Measurements from ENCODE around the gene PLEKHD1. TPM values are rescaled to one million over a fixed set of nuclear protein-coding genes. Genes with fewer than 3 reads are reported as not detected.

PLEKHD1 gene
- total and polyA plus RNA-seq, 2 donors (not counting 1 experiment from before 2014, with no cell fraction given), result 0.12 TPM

DNA sequence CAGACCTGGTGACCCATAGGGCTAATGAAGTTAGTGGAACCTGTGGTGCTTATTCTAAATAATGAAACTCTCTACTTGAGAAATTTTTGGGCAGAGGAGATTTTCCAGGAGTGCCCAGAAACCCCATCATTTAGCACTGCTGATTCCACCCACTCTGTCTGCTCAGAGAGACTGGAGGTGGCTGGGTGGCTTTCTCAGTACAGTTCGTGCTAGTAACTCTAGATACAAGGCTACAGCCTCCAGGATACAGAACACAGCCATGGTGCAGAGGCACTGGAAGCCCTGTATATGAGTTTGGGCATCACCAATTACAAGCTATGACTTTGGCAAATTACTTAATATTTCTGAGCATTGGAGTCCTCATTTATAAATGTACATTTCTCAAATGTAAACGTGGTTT is 57.8 kb downstream of the PLEKHD1 start:
- DNase-seq (no peak), ATAC-seq (ENCODE audit: low read depth) (no peak)
- H2AFZ ChIP-seq (ENCODE audit: insufficient read depth, low read depth, low read length, poor library complexity, severe bottlenecking), result no peak overlapping the region
- H3K27ac ChIP-seq (ENCODE audit: low read length in 2 of 2), result no peak overlapping the region
- intact Hi-C loops (cut with micrococcal nuclease), result no loop called here
- ChIA-PET POLR2A (no interaction called here), CTCF (interaction anchor here (1.5 kb wide), 1 partner anchor 32 kb away, joined by 5 read pairs; the partner anchor contains the start of gene CCDC177)
- no peak overlapping the region for H3K9ac ChIP-seq (ENCODE audit: low read length)
- H3K4me1 ChIP-seq (ENCODE audit: control insufficient read depth in 2 of 2, insufficient read depth in 2 of 2, low read length in 2 of 2), result no peaks in the 10 kb centered on the region
- Mint-ChIP-seq H3K9me3 (ENCODE audit: insufficient read depth) (no peaks in the 10 kb centered on the region), H3K4me1 (no peaks in the 10 kb centered on the region), H3K27ac (no peak overlapping the region), H3K27me3 (peaks cover 52% of the 10 kb centered on the region), H3K4me3 (no peak overlapping the region)
- no peak for TF ChIP-seq EZH2 (IDR thresholded peaks at IDR 0.05; ENCODE audit: borderline replicate concordance, insufficient read depth, low read depth, low read length, poor library complexity, severe bottlenecking)
- TF ChIP-seq, protein P1, sequence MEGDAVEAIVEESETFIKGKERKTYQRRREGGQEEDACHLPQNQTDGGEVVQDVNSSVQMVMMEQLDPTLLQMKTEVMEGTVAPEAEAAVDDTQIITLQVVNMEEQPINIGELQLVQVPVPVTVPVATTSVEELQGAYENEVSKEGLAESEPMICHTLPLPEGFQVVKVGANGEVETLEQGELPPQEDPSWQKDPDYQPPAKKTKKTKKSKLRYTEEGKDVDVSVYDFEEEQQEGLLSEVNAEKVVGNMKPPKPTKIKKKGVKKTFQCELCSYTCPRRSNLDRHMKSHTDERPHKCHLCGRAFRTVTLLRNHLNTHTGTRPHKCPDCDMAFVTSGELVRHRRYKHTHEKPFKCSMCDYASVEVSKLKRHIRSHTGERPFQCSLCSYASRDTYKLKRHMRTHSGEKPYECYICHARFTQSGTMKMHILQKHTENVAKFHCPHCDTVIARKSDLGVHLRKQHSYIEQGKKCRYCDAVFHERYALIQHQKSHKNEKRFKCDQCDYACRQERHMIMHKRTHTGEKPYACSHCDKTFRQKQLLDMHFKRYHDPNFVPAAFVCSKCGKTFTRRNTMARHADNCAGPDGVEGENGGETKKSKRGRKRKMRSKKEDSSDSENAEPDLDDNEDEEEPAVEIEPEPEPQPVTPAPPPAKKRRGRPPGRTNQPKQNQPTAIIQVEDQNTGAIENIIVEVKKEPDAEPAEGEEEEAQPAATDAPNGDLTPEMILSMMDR (IDR thresholded peaks at IDR 0.05), result no peak
- H3K36me3 ChIP-seq (replicated peaks in 1 of 2; ENCODE audit: control extremely low read depth in 1 of 2, control insufficient read depth in 1 of 2, extremely low read depth in 1 of 2, insufficient read depth in 2 of 2, low read length in 1 of 2), result no peaks in the 10 kb centered on the region
- no peaks in the 10 kb centered on the region for H3K79me2 ChIP-seq (ENCODE audit: control insufficient read depth, insufficient read depth, low read length)
- no peaks in the 10 kb centered on the region for H3K9me3 ChIP-seq (ENCODE audit: control extremely low read depth in 1 of 3, control insufficient read depth in 2 of 3, insufficient read depth in 1 of 3, low read length in 2 of 3)
- no peaks in the 10 kb centered on the region for H4K20me1 ChIP-seq (ENCODE audit: control insufficient read depth, insufficient read depth, low read length, poor library complexity, severe bottlenecking)
- H3K27me3 ChIP-seq (replicated peaks in 1 of 4; ENCODE audit: control extremely low read depth in 1 of 4, control insufficient read depth in 3 of 4, insufficient read depth in 4 of 4, low read length in 3 of 4), result peaks cover 0 to 15% (median 3%) of the 10 kb centered on the region in 4 experiments
- no peak overlapping the region for H3K4me2 ChIP-seq (replicated peaks; ENCODE audit: low read depth, low read length, poor library complexity, severe bottlenecking)
- no CpG with 5 or more reads among the region's 2 CpGs for WGBS (ENCODE audit: insufficient coverage)
- H3K4me3 ChIP-seq (ENCODE audit: control extremely low read depth in 1 of 5, extremely low read depth in 1 of 5, insufficient read depth in 1 of 5, low read depth in 2 of 5, low read length in 4 of 5), result no peak overlapping the region

DNA sequence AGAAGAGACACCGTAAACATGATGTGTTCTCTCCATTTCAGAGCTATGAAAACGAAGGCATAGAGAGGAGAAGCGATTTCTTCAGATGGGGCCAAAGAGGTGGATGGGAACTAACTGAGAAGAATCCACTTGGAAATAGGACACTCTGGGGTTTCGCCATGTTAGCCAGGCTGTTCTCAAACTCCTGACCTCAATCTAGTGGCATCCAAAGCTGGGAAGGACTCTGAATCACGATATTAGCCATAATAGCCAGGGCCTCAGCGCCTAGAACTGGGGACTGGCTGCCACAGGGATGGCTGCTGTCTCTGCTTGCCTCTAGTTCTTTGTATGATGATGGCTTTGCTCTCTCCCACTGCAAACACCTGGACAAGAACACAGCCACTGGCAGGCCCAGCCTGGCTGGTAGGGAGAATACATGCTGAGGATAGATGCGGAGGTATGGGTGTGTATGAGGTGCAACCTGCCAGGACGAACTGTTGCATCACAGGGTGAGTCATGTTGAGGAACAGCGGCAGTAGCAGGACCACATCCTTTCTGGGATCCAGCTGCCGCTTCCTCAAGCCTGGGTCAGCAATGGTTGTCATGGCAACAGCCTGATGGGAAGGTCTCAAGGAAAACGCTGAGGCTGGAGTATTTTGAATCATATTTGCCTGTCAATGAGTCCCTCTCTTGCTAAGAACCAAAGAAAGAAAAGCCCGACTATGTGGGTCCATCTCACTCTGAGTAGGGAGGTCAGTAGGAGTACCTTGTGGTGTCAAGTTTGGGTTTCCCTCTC is 59.0 kb downstream of the PLEKHD1 start:
- TF ChIP-seq, protein P1 (IDR thresholded peaks at IDR 0.05), result no peak
- no peak for TF ChIP-seq EZH2 (IDR thresholded peaks at IDR 0.05; ENCODE audit: borderline replicate concordance, insufficient read depth, low read depth, low read length, poor library complexity, severe bottlenecking)

More for the DNA sequence above, 59.0 kb downstream of the PLEKHD1 start:
- Histone ChIP-seq H3K9me3 (ENCODE audit: control extremely low read depth in 1 of 3, control insufficient read depth in 2 of 3, insufficient read depth in 1 of 3, low read length in 2 of 3) (no peaks in the 10 kb centered on the region), H3K4me2 (replicated peaks; ENCODE audit: low read depth, low read length, poor library complexity, severe bottlenecking) (no peak overlapping the region), H3K27me3 (replicated peaks in 1 of 4; ENCODE audit: control extremely low read depth in 1 of 4, control insufficient read depth in 3 of 4, insufficient read depth in 4 of 4, low read length in 3 of 4) (peaks cover 0 to 23% (median 3%) of the 10 kb centered on the region in 4 experiments), H3K36me3 (replicated peaks in 1 of 2; ENCODE audit: control extremely low read depth in 1 of 2, control insufficient read depth in 1 of 2, extremely low read depth in 1 of 2, insufficient read depth in 2 of 2, low read length in 1 of 2) (no peaks in the 10 kb centered on the region), H3K9ac (ENCODE audit: low read length) (no peak overlapping the region), H3K4me1 (ENCODE audit: control insufficient read depth in 2 of 2, insufficient read depth in 2 of 2, low read length in 2 of 2) (no peaks in the 10 kb centered on the region), H4K20me1 (ENCODE audit: control insufficient read depth, insufficient read depth, low read length, poor library complexity, severe bottlenecking) (no peaks in the 10 kb centered on the region), H3K79me2 (ENCODE audit: control insufficient read depth, insufficient read depth, low read length) (no peaks in the 10 kb centered on the region), H2AFZ (ENCODE audit: insufficient read depth, low read depth, low read length, poor library complexity, severe bottlenecking) (no peak overlapping the region), H3K4me3 (ENCODE audit: control extremely low read depth in 1 of 5, extremely low read depth in 1 of 5, insufficient read depth in 1 of 5, low read depth in 2 of 5, low read length in 4 of 5) (no peak overlapping the region), H3K27ac (ENCODE audit: low read length in 2 of 2) (no peak overlapping the region)
- Mint-ChIP-seq H3K4me3 (no peak overlapping the region), H3K27me3 (peaks cover 50% of the 10 kb centered on the region), H3K27ac (no peak overlapping the region), H3K4me1 (peaks cover 2% of the 10 kb centered on the region), H3K9me3 (ENCODE audit: insufficient read depth) (no peaks in the 10 kb centered on the region)
- ChIA-PET CTCF (interaction anchor here (1.5 kb wide), 1 partner anchor 30 kb away, joined by 5 read pairs; the partner anchor contains the start of gene CCDC177), POLR2A (no interaction called here)
- no peak for DNase-seq
- intact Hi-C loops (cut with micrococcal nuclease), result no loop called here
- WGBS (ENCODE audit: insufficient coverage), result 42% methylated on average over 11 of the region's 12 CpGs
- no peak for ATAC-seq (ENCODE audit: low read depth)

All from B cell (primary cell).